ENCODE data around the gene TAS2R31. TPM values are rescaled to one million over a fixed set of nuclear protein-coding genes. Genes with fewer than 3 reads are reported as not detected.

Gene TAS2R31
- total RNA-seq, 1 donor from 2014 or later, result 8.9 TPM

- Histone ChIP-seq H3K9me3 (ENCODE audit: control insufficient read depth in 3 of 3, low read length in 3 of 3) (no peaks in the 10 kb centered on the region), H3K9ac (ENCODE audit: low read depth in 1 of 3, low read length in 3 of 3) (no peak overlapping the region), H3K27me3 (ENCODE audit: control insufficient read depth in 3 of 3, insufficient read depth in 3 of 3, low read length in 3 of 3) (no peaks in the 10 kb centered on the region), H3K36me3 (ENCODE audit: control insufficient read depth in 3 of 3, insufficient read depth in 3 of 3, low read length in 3 of 3) (peaks cover 2 to 5% (median 3%) of the 10 kb centered on the region in 3 donors), H3K27ac (ENCODE audit: low read depth, low read length) (no peak overlapping the region), H3K4me3 (ENCODE audit: low read length in 3 of 3) (no peak overlapping the region), H3K4me1 (ENCODE audit: control insufficient read depth in 3 of 3, insufficient read depth in 3 of 3, low read length in 3 of 3) (no peaks in the 10 kb centered on the region)
Observed at GRCh38 chr12:11015775-11016430, 15.3 kb downstream of the TAS2R31 start.

GRCh38 chr12:11014234-11014633 is 17.0 kb downstream of the TAS2R31 start:
- no peaks in the 10 kb centered on the region for H3K27me3 ChIP-seq (ENCODE audit: control insufficient read depth in 3 of 3, insufficient read depth in 3 of 3, low read length in 3 of 3)
- H3K36me3 ChIP-seq (ENCODE audit: control insufficient read depth in 3 of 3, insufficient read depth in 3 of 3, low read length in 3 of 3), result peaks cover 2 to 5% (median 3%) of the 10 kb centered on the region in 3 donors
- no peaks in the 10 kb centered on the region for H3K4me1 ChIP-seq (ENCODE audit: control insufficient read depth in 3 of 3, insufficient read depth in 3 of 3, low read length in 3 of 3)
- no peak overlapping the region for H3K4me3 ChIP-seq (ENCODE audit: low read length in 3 of 3)
- no peak overlapping the region for H3K27ac ChIP-seq (ENCODE audit: low read depth, low read length)
- H3K9me3 ChIP-seq (ENCODE audit: control insufficient read depth in 3 of 3, low read length in 3 of 3), result no peaks in the 10 kb centered on the region
- H3K9ac ChIP-seq (ENCODE audit: low read depth in 1 of 3, low read length in 3 of 3), result no peak overlapping the region

- Histone ChIP-seq H3K36me3 (ENCODE audit: control insufficient read depth in 3 of 3, insufficient read depth in 3 of 3, low read length in 3 of 3) (no peaks in the 10 kb centered on the region), H3K9ac (ENCODE audit: low read depth in 1 of 3, low read length in 3 of 3) (no peak overlapping the region), H3K27ac (ENCODE audit: low read depth, low read length) (no peak overlapping the region), H3K27me3 (ENCODE audit: control insufficient read depth in 3 of 3, insufficient read depth in 3 of 3, low read length in 3 of 3) (no peaks in the 10 kb centered on the region), H3K9me3 (ENCODE audit: control insufficient read depth in 3 of 3, low read length in 3 of 3) (no peaks in the 10 kb centered on the region), H3K4me1 (ENCODE audit: control insufficient read depth in 3 of 3, insufficient read depth in 3 of 3, low read length in 3 of 3) (no peaks in the 10 kb centered on the region), H3K4me3 (ENCODE audit: low read length in 3 of 3) (no peak overlapping the region)
Observed at GRCh38 chr12:11007608-11008007, 23.6 kb downstream of the TAS2R31 start.

- Histone ChIP-seq H3K36me3 (ENCODE audit: control insufficient read depth in 3 of 3, insufficient read depth in 3 of 3, low read length in 3 of 3) (peaks cover 4 to 5% (median 5%) of the 10 kb centered on the region in 3 donors), H3K9ac (ENCODE audit: low read depth in 1 of 3, low read length in 3 of 3) (no peak within 1 kb of the TSS), H3K27ac (ENCODE audit: low read depth, low read length) (no peak within 1 kb of the TSS), H3K9me3 (ENCODE audit: control insufficient read depth in 3 of 3, low read length in 3 of 3) (no peaks in the 10 kb centered on the region), H3K27me3 (ENCODE audit: control insufficient read depth in 3 of 3, insufficient read depth in 3 of 3, low read length in 3 of 3) (no peaks in the 10 kb centered on the region), H3K4me3 (ENCODE audit: low read length in 3 of 3) (no peak within 1 kb of the TSS), H3K4me1 (ENCODE audit: control insufficient read depth in 3 of 3, insufficient read depth in 3 of 3, low read length in 3 of 3) (no peaks in the 10 kb centered on the region)
Observed at GRCh38 chr12:10998204-10998603, 33.0 kb downstream of the TAS2R31 start, which contains the start of gene TAS2R20. TSS of gene TAS2R20 (minus strand) at chr12:10998304. CDS start at chr12:10997875, 429 bp downstream.

GRCh38 chr12:10994307-10994706 is 36.9 kb downstream of the TAS2R31 start:
- H3K27me3 ChIP-seq (ENCODE audit: control insufficient read depth in 3 of 3, insufficient read depth in 3 of 3, low read length in 3 of 3), result no peaks in the 10 kb centered on the region
- no peaks in the 10 kb centered on the region for H3K4me1 ChIP-seq (ENCODE audit: control insufficient read depth in 3 of 3, insufficient read depth in 3 of 3, low read length in 3 of 3)
- H3K27ac ChIP-seq (ENCODE audit: low read depth, low read length), result no peak overlapping the region
- H3K9me3 ChIP-seq (ENCODE audit: control insufficient read depth in 3 of 3, low read length in 3 of 3), result no peaks in the 10 kb centered on the region
- no peak overlapping the region for H3K4me3 ChIP-seq (ENCODE audit: low read length in 3 of 3)
- H3K36me3 ChIP-seq (ENCODE audit: control insufficient read depth in 3 of 3, insufficient read depth in 3 of 3, low read length in 3 of 3), result peaks cover 4 to 5% (median 5%) of the 10 kb centered on the region in 3 donors
- H3K9ac ChIP-seq (ENCODE audit: low read depth in 1 of 3, low read length in 3 of 3), result no peak overlapping the region

- H3K27me3 ChIP-seq (ENCODE audit: control insufficient read depth in 3 of 3, insufficient read depth in 3 of 3, low read length in 3 of 3), result no peaks in the 10 kb centered on the region
- peaks cover 2 to 3% (median 3%) of the 10 kb centered on the region in 3 donors for H3K36me3 ChIP-seq (ENCODE audit: control insufficient read depth in 3 of 3, insufficient read depth in 3 of 3, low read length in 3 of 3)
- no peak overlapping the region for H3K4me3 ChIP-seq (ENCODE audit: low read length in 3 of 3)
- no peak overlapping the region for H3K27ac ChIP-seq (ENCODE audit: low read depth, low read length)
- no peaks in the 10 kb centered on the region for H3K4me1 ChIP-seq (ENCODE audit: control insufficient read depth in 3 of 3, insufficient read depth in 3 of 3, low read length in 3 of 3)
- H3K9me3 ChIP-seq (ENCODE audit: control insufficient read depth in 3 of 3, low read length in 3 of 3), result no peaks in the 10 kb centered on the region
- H3K9ac ChIP-seq (ENCODE audit: low read depth in 1 of 3, low read length in 3 of 3), result no peak overlapping the region
Observed at GRCh38 chr12:10989107-10989506, 42.1 kb downstream of the TAS2R31 start.

GRCh38 chr12:10986812-10987211 is 44.4 kb downstream of the TAS2R31 start, which contains the start of gene TAS2R50:
TSS of gene TAS2R50 (minus strand) at chr12:10986912. CDS start at chr12:10986860, 52 bp downstream.
- no peak within 1 kb of the TSS for H3K4me3 ChIP-seq (ENCODE audit: low read length in 3 of 3)
- no peaks in the 10 kb centered on the region for H3K9me3 ChIP-seq (ENCODE audit: control insufficient read depth in 3 of 3, low read length in 3 of 3)
- H3K9ac ChIP-seq (ENCODE audit: low read depth in 1 of 3, low read length in 3 of 3), result no peak within 1 kb of the TSS
- no peaks in the 10 kb centered on the region for H3K36me3 ChIP-seq (ENCODE audit: control insufficient read depth in 3 of 3, insufficient read depth in 3 of 3, low read length in 3 of 3)
- no peak within 1 kb of the TSS for H3K27ac ChIP-seq (ENCODE audit: low read depth, low read length)
- H3K4me1 ChIP-seq (ENCODE audit: control insufficient read depth in 3 of 3, insufficient read depth in 3 of 3, low read length in 3 of 3), result no peaks in the 10 kb centered on the region
- H3K27me3 ChIP-seq (ENCODE audit: control insufficient read depth in 3 of 3, insufficient read depth in 3 of 3, low read length in 3 of 3), result no peaks in the 10 kb centered on the region

- Histone ChIP-seq H3K36me3 (ENCODE audit: control insufficient read depth in 3 of 3, insufficient read depth in 3 of 3, low read length in 3 of 3) (no peaks in the 10 kb centered on the region), H3K27me3 (ENCODE audit: control insufficient read depth in 3 of 3, insufficient read depth in 3 of 3, low read length in 3 of 3) (no peaks in the 10 kb centered on the region), H3K9me3 (ENCODE audit: control insufficient read depth in 3 of 3, low read length in 3 of 3) (no peaks in the 10 kb centered on the region), H3K27ac (ENCODE audit: low read depth, low read length) (no peak overlapping the region), H3K9ac (ENCODE audit: low read depth in 1 of 3, low read length in 3 of 3) (no peak overlapping the region), H3K4me1 (ENCODE audit: control insufficient read depth in 3 of 3, insufficient read depth in 3 of 3, low read length in 3 of 3) (no peaks in the 10 kb centered on the region), H3K4me3 (ENCODE audit: low read length in 3 of 3) (no peak overlapping the region)
Observed at GRCh38 chr12:10982244-10982643, 49.0 kb downstream of the TAS2R31 start.

Other genes with a start within 250 kb of the TAS2R31 start
- gene TAS2R7, start 228.8 kb downstream of the TAS2R31 start, total RNA-seq, result not detected
- gene TAS2R8, start 224.1 kb downstream of the TAS2R31 start, total RNA-seq, result not detected
- 0.52 TPM for gene TAS2R9, start 221.2 kb downstream of the TAS2R31 start, total RNA-seq
- gene TAS2R10, start 205.0 kb downstream of the TAS2R31 start, total RNA-seq, result 2.1 TPM
- 2.6 TPM for gene PRR4, start 181.9 kb downstream of the TAS2R31 start, total RNA-seq
- gene PRH1, start 147.2 kb downstream of the TAS2R31 start, total RNA-seq, result 31.8 TPM
- gene TAS2R13, start 121.8 kb downstream of the TAS2R31 start, total RNA-seq, result 4.2 TPM
- not detected for gene PRH2, start 102.2 kb downstream of the TAS2R31 start, total RNA-seq
- 6.8 TPM for gene TAS2R14, start 92.1 kb downstream of the TAS2R31 start, total RNA-seq
- 7.8 TPM for gene TAS2R50, start 44.5 kb downstream of the TAS2R31 start, total RNA-seq
- 6.3 TPM for gene TAS2R20, start 33.1 kb downstream of the TAS2R31 start, total RNA-seq
- gene TAS2R19, start 8.8 kb downstream of the TAS2R31 start, total RNA-seq, result 9.9 TPM
- 3.1 TPM for gene TAS2R46, start 30.9 kb upstream of the TAS2R31 start, total RNA-seq
- gene TAS2R43, start 60.9 kb upstream of the TAS2R31 start, total RNA-seq, result 11.5 TPM
- 12.5 TPM for gene TAS2R30, start 103.2 kb upstream of the TAS2R31 start, total RNA-seq
- 4.7 TPM for gene SMIM10L1, start 139.8 kb upstream of the TAS2R31 start, total RNA-seq
- not detected for gene TAS2R42, start 155.5 kb upstream of the TAS2R31 start, total RNA-seq
- not detected for gene PRB3, start 238.3 kb upstream of the TAS2R31 start, total RNA-seq

All from skeletal muscle tissue (tissue), 4 donors.